Fibroblast of lung (primary cell): ENCODE results near the gene PDE4D.

Experiments used
- CTCF ChIP-seq, 2 donors: IDR thresholded peaks in 1 of 2; conservative IDR thresholded peaks in 1 of 2; 1 replicate in 1 of 2; 2 replicates in 1 of 2; pipeline ENCODE4 v1.5.1; 2011 to 2012; ENCODE audit warnings: low read length in 2 of 2, control low read depth in 1 of 2, inconsistent platforms in 1 of 2, low read depth in 1 of 2, mild to moderate bottlenecking in 1 of 2
- EZH2 ChIP-seq: IDR thresholded peaks from 2 replicates; pipeline ENCODE4 v1.5.1; 2012; ENCODE audit warnings: low read length, control low read depth, mild to moderate bottlenecking; ENCODE audit errors: missing control alignments

- TF ChIP-seq CTCF (conservative IDR thresholded peaks at IDR 0.05 in 1 of 2, IDR thresholded peaks at IDR 0.05 in 1 of 2; ENCODE audit: low read depth in 1 of 2, low read length in 2 of 2) (no peak), EZH2 (no peak)
These were observed 778.2 kb downstream of the PDE4D start for GRCh38 chr5:59115345-59115744.
